ENCODE data around the gene MBLAC1.

MBLAC1 gene

DNA sequence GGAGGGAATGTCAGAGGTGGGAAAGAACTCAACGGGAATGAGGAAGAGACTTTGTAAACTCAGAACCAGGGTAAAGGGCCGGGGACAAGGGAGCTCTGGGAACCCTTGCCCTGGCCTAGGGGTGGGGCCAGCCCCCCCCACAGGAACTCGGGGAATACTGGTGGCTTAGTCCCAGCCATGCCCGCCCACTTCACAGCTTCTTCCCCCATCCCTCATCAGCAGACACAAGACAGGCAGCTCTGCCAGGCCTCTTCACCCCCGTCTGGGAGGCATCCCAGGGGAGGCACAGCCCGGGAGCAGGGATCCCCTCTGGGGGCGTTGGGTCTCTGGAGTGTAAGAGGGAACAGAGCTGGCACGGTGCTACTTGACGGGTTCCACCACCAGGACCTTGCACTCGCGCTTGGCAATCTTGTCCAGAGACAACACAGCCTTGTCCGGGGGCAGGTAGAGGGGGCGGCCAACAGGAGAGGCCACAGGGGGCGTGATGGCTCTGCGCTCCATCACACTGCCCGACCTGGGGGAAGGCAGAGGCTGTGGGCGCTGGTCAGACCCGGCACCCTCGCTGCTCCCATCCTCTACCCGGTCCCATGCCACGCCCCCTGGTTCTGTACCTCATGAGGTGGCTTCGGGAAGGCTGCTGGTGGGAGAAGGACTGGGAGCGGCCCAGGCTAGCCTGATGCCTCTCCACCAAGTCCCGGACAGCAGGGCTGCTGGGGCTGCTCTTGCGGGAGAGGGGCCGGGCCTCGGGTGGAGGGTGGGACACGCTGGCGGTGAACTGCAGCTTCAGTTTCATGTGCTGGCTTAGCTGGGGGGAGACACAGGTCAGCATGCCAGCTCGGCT, 28.1 kb downstream of the MBLAC1 start:
- DNase-seq = no peak

DNA sequence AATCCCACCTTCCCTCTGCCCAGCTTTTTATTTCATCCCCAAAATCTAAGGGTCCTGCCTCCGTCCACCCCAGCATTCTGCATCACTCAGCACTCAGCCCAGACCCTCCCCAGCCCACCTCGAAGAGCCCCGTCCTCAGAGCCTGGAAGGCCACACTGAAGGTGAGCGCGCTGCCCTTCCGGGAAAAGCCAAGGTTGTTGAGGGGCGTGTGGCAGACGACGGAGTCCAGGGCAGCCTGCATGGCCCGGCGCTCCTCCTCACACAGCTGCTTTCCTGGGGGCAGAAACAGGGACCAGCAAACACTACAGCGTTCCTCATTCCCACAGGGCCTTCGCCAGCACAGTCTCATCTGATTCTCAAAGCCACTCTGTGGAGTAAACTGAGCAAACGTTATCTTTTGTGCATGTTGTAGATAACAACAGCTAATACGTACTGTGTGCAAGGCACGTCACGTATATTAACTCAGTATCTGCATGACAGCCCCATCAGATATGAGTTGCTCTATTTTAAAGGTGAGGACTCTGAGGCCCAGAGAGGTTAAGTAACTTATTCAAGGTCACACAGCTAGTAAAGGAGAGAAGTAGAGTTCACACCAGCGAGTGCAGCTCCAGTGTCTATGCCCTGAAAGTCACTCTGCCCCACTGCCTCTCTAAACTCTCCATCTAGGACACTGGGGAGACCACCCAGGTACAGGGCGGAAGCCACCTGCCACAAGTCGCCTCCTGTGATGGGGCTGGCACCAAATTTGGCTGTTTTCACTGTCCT, 29.0 kb downstream of the MBLAC1 start:
- no peak for DNase-seq

DNA sequence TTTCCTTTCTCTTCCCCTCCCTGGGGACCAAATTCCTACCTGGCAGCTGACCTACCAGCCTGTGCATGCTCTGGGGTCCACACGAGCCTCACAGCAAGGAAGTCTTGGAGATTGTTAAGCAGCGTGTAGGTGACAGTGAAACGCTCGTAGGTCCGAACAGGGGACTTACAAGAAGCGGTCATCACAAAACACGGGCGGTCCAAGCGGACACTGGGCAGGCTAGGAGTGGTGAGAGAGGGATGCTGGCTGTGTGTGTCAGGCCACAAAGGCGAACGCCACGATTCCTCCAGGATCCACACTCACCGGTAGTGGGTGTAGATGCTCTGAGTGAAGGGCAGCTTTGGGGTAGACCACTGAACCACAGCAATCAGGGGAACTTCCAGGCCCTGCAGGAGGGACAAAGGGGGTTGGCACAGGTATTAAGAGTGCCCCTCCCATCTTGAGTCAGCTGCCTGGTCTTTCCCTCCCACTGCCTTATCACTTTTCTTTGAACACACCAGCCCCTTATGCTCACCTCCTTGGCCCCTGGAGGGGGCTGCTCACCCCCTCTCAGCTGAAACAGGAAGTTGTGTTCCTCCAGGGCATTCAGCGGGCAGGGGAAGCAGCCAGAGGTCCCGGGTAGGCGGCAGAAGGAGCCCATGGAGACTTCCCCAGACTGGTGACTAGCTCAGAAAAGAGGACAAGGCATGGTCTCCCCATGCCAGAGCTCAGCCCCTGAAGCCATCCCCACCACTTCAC, 29.7 kb downstream of the MBLAC1 start:
- DNase-seq = no peak

DNA sequence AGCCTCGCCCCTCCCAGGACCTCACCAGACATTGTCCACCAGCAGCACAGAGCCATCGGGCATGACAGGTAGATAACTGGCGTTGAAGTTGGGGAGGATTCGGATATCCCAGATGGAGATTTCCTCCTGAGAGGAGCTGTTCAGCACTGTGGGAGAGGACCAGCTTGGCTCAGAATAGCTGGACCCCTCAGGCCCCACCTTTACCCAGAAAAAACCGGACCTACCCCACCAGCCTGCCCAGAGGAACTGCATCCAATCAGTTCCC, 30.2 kb downstream of the MBLAC1 start:
- no peak for DNase-seq

DNA sequence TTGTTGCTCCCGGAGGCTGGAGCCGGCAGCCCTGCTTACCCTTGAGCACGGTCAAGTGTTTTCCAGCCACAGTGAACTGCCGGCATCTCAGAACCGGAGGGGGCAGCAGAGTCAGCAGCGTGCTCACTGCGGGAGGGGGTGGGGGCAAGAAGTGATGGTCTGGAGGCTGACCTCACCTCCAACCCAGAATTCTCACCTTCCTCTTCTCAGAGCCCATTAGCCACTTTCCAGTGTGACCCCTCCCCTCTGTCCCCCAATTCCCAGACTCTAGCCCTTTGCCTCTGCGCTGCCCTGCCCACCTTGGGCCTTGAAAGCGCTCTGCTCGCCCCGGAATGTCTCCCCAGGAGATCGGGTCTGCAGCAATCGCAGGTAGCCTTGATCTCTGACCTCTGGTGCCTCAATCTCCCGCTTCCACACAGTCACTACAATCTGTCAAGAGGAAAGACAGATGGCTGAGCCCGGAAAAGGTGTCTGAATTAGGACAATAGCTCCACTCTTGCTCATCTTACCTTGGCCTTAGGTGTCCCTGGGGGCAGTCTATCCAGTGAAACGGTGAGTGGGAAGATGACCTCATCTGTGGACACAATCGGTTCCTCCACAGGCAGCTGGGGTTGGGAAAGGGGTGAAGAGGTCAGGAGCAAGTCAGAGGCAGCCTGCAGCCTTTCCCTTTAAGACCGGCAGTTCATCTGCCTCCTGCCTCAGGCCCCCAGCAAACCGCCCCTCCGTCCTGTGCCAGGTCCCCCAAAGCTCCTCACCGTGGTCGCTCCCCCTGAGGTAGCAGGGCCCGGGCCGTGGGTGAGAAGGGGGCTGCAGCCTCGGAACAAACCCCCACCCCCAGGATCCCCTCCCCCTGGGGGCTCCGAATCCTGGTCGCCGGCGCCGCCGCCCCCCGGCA, 30.8 kb downstream of the MBLAC1 start:
- no peak for DNase-seq

DNA sequence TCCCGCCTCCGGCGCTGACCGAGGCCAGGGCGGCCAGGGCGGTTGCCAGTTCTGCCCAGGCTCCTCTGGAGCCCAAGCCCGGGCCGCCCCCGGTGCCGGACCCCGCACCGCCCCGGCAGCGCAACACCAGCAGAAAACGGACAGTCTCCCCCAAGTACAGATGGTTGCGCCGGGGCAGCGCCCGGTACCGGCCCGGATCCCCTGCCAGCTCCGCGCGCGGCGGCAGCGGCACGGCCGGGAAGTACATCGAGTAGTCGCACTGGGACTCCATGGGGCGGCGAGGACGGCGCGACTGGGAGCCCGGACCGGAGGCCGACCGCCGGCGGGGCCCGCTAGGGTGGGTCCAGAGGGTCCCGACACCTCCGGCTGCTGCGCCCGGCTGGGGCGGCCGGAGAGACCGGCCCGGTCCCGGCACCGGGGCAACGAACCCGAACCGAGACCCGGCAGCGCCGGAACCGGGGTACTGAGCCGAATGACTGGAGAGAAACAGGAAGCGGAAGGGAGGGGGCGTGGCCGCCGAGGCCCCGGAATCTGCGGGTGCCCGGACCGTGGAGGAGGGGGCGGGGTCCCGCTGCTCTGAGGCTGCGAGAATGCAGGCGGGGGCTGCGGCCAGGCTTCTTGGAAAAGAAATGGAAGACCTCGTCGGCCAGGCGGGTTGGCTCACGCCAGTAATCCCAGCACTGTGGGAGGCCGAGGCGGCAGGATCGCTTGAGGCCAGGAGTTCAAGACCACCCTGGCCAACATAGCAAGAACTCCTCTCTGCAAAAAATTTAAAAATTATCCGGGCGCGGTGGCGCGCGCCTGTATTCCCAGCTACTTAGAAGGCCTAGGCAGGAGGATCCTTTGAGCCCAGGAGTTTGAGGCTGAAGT, 31.7 kb downstream of the MBLAC1 start, which contains the start of gene TRAPPC14:
TSS of gene TRAPPC14 (minus strand) at position 495 of the 870 bp plus-strand sequence. CDS start at position 271, 224 bp downstream.
- peak; percentile 98 for DNase-seq

DNA sequence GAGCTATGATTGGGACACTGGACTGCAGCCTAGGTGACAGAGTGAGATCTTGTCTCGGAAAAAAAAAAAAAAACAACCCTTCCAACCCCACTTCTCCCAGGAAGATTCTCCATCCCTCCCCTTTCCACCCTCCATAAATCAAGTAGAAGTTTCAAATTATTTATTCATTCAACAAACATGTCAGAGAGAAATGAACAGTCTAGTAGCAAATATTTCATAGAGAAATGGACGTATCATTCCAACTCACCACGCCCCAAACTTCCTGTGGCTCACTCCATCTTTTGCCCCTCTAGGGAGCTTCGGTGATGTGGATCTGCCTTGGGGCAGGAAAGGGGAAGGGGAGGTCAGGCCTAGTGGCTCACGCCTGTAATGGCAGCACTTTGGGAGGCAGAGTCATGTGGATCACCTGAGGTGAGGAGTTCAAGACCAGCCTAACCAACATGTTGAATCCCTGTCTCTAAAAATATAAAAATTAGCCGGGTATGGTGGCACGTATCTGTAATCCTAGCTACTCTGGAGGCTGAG, 32.4 kb downstream of the MBLAC1 start:
- DNase-seq = no peak

DNA sequence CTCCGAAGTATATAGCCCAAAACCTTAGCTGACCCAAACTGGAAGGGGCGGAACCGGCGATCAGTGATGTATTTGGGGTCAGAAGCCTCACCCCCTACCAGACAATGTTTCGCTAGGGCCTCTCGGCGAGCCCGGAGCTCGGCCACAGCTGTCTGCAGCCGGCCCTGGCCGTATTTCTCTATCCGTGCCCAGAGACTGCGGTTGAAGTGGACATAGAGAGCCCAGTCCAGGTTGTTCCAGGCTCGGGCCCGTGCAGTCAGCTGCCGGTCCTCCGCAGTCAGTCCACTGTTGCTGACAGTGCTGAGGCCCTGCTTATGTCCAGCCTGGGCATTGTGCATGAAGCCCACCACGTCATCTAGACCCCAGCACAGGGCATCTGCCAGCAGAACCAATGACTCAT, 33.3 kb downstream of the MBLAC1 start:
- no peak for DNase-seq

DNA sequence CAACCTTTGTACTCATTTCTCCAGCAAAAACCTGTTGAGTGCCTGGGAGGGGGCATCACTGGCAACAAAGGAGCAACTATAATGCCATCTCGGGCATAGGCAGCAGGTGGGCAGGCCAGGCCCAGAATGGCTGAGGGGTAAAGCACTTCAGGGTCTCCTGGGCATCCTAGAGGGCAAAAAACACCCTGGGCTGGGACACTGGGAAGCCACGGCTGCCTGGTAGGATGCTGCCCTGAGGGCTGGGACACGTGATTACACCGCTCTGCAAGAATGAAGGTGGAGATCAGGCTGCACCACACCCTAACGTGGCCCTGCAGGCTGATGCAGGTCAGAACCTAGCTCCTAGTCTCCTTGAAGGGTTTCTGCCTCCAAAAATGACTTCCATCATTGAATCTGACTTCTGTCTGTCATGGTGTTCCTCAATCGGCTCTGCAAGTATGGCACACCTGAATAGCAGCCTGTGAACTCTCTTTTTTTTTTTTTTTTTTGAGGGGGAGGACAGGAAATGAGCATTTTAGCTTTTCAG, 36.3 kb downstream of the MBLAC1 start:
- peak; percentile 48 for DNase-seq

DNA sequence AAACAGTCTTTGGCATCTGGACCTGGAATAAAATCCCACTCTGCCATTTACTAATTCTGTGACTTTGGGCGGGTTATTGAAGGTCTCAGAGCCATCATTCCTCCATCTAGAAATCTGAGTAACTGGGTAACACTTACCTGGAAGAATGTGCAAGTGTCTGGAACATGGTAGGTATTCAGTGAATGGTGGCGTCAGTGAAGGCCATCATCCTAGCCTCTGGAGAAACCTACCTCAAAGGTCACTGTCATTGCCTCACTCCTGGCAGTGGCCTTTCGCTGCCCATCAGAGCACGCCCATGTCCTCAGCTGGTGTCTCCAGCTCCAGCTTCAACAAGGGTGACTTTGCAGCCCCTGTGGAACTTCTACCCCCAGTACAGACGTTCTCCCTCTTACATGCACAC, 37.1 kb downstream of the MBLAC1 start:
- no peak for DNase-seq

DNA sequence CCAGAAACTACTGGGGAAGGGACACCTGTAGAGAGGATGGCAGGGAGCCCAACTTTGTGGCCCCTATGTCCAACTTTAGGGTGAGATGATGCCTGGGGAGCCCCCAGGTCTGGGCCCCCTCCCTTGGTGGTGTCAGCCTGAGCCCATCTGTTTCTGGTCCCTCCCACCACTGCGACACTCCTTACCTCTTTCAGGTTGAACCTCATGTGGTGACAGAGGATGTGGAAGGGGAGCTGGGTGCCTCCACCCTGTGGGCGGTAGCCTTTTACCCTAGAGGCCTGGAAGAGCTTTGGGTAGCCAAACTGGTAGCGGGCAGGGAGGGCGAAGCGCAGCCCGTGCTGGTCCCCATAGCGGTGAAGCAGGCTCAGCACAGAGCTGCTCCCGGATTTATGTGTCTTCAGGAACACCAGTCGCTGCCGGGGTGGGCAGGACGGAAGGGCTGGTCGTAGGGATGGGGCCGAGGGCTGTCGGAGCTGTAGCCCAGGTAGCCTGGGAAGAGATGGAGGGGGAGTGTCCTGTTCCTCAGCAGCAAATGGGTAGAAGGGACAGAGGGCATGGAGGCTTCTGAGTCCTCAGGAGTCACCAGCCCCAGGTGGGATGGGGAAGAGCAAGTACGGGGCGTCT, 39.7 kb downstream of the MBLAC1 start:
- DNase-seq = peak; percentile 72

DNA sequence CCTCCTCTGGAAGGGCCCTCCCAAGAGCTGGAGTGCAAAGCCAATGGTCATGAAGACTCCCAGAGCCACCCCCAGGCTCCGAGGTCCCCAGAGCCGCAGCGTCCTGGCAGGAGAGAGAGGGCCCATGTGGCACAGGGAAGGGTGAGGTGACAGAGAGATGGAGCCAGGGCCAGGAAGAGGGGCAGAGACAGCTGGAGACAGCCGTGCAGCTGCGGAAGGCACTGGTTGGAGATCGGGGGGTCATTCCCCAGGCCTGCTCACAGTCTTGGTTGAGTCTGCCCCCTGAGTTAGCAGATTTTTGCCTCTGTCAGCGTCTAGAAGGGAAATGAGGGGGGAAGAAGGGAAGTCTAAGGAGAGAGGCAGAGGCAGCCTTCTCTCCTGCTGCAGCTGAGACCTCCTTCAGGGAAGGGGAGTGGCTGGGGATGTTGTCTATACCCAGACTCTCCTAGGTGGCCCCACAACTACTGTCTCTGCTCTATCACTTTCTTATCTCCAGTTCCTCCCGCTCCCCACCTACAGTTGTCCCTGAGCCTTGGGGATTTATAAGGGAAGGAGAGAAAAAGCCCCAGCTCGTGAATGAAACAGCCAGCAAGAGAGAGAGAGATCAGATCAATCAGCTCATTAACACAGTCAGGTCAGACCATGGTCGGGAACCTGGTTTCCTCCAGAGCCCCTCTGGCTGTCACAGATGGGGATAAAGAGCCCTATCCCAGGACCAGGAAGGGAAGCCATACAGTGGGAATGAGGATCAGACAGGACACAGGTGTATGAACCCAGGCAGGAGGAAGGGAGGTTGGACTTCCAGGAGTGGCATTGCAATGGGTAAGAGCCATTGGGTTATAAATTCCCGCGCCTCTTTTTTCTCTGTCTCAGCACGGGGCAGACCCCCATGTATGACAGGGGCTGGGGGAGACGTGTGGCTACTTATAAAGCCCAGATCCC, 40.5 kb downstream of the MBLAC1 start:
- peak; percentile 7 for DNase-seq

DNA sequence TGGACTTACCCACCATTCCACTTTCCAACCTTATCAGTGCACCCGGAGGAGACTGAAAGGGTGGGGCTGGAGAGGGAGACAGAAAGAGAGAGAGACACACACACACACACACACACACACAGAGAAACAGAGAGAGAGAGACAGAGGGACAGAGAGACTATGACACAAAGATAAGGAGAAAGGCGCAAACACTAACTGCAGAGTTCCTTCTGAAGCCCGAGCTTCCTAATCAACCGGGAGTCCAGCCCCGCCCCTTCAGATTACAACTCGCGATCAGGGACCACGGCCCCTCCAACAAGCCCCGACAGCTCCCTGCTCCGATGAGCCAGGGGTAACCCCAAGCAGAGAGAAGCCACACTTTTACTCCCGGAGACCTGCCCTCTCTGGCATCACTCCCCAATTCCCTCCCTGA, 41.2 kb downstream of the MBLAC1 start:
- peak; percentile 39 for DNase-seq

DNA sequence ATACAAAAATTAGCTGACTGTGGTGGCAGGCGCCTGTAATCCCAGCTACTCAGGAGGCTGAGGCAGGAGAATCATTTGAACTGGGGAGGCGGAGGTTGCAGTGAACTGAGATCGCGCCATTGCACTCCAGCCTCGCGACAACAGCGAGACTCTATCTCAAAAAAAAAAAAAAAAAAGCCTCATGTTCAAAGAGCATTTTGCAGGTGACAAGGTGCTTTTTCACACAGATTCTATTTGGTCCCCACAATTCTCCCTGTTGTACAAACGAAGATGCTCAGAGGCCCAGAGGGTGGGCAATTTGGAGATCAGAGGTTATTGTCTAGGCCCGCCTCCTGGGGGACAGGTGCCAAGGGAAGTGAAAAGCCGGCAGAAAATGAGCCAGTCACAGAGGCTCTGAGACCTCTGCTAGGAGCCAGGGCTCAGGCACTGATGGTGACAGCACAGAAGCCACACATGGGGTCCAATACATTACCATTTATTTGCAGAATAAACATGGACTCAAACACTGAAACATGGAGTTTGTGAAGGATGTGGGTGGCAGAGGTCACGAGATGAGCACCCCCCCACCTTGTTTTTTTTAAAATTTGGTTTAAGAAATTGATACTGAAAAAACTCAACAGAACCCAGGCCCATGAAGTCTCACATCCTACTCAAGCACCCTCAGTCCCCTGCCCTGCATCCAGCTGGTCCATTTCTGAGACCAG, 42.5 kb downstream of the MBLAC1 start:
- DNase-seq = peak; percentile 60

DNA sequence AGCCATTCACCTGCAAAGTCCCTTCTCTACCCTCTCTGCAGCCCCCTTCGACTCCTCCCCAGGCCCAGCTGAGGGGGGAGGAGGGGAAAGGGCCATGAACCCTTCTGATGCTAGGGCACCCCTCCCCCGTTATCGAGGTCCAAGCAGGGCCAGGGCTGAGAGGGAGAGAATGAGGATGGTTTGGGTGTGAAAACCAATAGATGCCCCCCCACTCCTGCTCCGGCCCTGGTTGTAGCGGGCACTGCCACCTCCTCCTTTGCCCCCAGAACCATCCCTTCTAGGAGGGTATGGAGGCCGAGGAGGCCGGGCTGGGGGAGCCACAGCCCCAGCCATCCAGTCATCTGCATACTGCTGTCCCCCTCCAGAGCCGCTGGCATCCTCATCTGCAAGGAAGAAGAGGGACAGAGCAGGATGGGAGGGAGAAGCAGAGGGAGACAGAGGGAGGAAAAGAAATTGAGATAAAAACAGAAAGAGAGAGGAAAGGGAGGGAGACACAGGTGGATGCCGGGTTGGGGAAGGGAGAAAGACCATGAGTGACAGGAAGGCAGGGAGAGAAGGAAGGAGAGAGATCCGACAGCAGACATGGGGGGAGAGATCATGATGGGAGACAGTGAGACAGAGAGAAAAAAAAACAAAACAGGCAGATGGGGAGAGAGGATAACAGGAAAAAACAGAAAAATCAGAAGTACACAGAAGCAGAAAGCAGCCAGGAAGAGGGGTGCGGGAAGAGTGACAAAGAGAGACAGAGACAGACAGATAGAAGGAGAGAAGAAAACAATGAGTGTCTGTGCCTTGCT, 43.5 kb downstream of the MBLAC1 start:
- DNase-seq = peak; percentile 33

DNA sequence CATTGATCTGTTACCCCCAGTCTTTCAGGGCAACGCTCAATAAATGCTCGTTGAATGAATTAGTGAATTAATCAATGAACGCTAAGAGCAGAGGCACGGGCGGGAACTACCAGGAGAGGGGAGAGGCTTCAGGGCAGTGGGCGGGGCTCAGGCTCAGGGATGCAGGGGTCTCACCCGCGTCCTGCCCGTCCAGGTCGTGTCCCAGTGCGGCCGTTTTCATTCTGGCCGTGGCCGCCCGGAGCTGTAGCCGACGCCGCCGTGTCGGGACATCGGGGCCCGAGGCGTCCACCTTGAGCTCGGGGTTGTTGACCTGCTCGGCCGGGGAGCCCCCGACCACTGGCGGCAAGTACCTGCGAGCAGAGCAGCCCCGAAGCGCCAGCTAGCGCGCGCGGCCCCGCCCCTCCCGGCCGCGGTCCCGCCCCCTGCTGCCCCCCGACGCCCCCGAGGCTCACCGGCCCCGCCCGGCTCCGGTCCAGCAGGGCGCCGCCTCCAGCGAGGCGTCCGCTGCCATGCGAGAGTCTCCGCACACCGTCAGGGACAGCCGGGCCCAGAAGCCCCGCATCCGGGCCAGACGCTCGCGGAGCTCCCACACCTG, 44.4 kb downstream of the MBLAC1 start:
- peak; percentile 59 for DNase-seq

DNA sequence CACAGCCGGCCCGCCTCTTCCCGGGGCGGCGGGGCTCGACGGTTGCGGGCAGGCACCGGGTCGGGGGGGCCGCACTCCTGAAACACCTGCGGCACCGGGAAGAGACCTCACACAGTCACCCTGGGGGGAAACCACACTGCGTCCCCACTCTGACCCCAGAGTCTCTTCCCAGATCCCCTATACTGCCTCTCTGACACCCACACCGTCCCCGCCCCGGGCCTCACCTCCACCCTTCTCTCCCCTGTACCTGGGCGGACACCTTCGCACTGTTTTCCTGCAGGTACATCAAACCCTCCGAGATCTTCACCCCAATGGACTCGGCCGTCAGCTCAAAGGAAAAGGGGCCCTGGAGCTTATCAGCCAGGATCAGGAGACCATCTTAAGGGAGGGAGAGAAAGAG, 45.1 kb downstream of the MBLAC1 start:
- DNase-seq = peak; percentile 51

Measured in CD4-positive, alpha-beta T cell treated with Interleukin-17A for 4 hours (primary cell).